ENCODE measurements around the gene IER2.
A peak's percentile ranks its signal among the peaks of the same experiment; 100 is the strongest.
"Not testable (repeated sequence)": the region's sequence is repeated elsewhere in the genome, so short reads cannot be mapped to it uniquely, and the experiment has no call there.

Gene IER2

DNA sequence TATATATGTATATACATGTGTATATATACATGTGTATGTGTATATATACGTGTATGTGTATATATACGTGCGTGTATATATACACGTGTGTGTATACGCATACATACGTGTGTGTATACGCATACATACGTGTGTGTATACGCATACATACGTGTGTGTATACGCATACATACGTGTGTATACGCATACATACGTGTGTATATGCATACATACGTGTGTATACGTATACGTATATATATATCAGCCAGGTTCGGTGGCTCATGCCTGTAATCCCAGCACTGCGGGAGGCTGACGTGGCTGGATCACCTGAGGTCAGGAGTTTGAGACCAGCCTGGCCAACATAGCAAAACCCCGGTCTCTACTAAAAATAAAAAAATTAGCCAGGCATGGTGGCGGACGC lies 34.7 kb downstream of the IER2 start:
- not testable (repeated sequence) for H3K4me3 ChIP-seq (ENCODE audit: low read length); DNase-seq (ENCODE audit: low read depth, low spot score)

- H3K4me3 ChIP-seq (ENCODE audit: low read length); DNase-seq (ENCODE audit: low read depth, low spot score): not testable (repeated sequence)
These were observed 35.8 kb downstream of the IER2 start for GRCh38 chr19:13185763-13186657.

GRCh38 chr19:13186688-13187087 lies 36.5 kb downstream of the IER2 start:
- DNase-seq (ENCODE audit: low read depth, low spot score); H3K4me3 ChIP-seq (ENCODE audit: low read length): not testable (repeated sequence)

GRCh38 chr19:13187419-13187818 lies 37.2 kb downstream of the IER2 start:
- DNase-seq (ENCODE audit: low read depth, low spot score) = no peak

GRCh38 chr19:13189600-13189999 lies 39.4 kb downstream of the IER2 start:
- H3K4me3 ChIP-seq (ENCODE audit: low read length) = no peak overlapping the region
- no peak for DNase-seq (ENCODE audit: low read depth, low spot score)

More at GRCh38 chr19:13187419-13187818, 37.2 kb downstream of the IER2 start:
- H3K4me3 ChIP-seq (ENCODE audit: low read length) = no peak overlapping the region

- no peak overlapping the region for H3K4me3 ChIP-seq (ENCODE audit: low read length)
- DNase-seq (ENCODE audit: low read depth, low spot score) = no peak
These were observed 40.8 kb downstream of the IER2 start for GRCh38 chr19:13190781-13191540.

DNA sequence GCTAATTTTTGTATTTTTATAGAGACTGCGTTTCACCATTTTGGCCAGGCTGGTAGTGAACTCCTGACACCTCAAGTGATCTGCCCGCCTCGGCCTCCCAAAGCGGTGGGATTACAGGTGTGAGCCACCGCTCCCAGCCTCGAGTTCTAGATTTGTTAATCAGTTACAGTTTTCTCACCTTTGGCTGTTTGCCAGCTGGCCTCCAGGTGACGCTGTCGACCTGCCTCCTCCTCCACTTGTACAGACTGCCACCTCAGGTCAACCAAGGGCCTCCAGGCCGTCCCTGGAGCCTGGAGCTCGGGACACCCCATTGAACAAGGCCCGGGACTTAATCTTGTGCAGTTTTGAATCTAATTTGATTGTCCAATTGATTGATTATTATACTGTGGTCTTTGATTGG lies 45.5 kb downstream of the IER2 start:
- peak; percentile 21 for DNase-seq (ENCODE audit: low read depth, low spot score)
- H3K4me3 ChIP-seq (ENCODE audit: low read length) = no peak overlapping the region

DNA sequence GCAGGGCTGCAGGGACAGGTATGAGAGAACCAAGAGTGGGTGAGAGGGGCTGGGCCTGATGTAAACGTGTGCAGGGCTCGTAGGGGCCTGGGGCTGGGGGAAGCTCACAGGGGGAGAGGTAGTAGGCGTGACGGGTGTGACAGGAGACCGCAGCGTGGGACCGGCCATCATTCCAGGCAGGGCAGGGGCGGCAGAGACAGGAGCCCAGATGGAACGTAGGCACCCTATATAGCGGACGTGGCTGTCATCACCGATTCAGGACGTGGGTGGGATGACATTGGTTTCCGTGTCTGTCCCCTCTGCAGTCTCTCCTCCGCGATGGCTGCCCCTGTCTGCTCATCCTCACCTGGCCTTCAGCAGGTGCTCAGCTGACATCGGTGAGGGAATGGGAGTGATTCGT lies 48.4 kb downstream of the IER2 start:
- H3K4me3 ChIP-seq (ENCODE audit: low read length) = no peak overlapping the region
- DNase-seq (ENCODE audit: low read depth, low spot score) = no peak

DNA sequence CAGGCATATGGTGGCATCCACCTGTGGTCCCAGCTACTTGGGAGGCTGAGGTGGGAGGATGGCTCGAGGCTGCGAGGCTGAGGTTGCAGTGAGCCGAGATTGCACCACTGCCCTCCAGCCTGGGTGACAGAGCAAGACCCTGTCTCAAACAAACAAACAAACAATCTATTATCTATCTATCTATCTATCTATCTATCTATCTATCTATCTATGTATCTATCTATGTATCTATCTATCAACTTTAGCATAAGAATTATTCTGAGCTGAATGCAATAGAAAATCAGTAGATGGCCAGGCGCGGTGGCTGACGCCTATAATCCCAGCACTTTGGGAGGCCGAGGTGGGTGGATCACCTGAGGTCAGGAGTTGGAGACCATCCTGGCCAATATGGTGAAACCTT lies 51.9 kb downstream of the IER2 start:
- H3K4me3 ChIP-seq (ENCODE audit: low read length); DNase-seq (ENCODE audit: low read depth, low spot score): not testable (repeated sequence)
